ENCODE results near the gene EML6. TPM values are rescaled to one million over a fixed set of nuclear protein-coding genes. Genes with fewer than 3 reads are reported as not detected.

The EML6 gene
- total and polyA plus RNA-seq, 2 of the 8 experiments (the other 6 are each of a cell fraction or from before 2014, with no cell fraction given) = 1.2 to 1.6 TPM

DNA sequence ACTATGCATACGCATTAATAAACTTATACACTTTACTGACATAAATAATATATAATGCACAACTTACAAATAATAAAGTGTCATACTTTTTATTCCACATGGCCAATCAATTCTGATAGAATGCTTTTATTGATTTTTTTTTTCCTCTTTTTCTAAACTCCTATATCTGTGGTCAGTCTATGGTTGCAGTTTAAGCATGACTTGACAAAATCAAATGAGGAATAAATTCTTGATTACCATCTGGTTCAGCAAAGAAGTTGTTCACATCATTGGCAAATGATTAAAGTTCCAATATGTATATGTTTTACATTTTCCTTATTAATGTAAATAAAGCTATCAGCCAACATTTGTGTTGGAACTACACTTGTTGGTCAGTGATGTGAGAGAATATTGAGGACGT, 83.5 kb downstream of the EML6 start:
- Histone ChIP-seq H2BK15ac (ENCODE audit: low read length) (no peak overlapping the region), H2AK5ac (ENCODE audit: low read depth, low read length) (no peak overlapping the region), H2BK5ac (ENCODE audit: low read depth, low read length) (no peak overlapping the region), H3K9me3 (ENCODE audit: insufficient read depth in 2 of 2, low read depth in 1 of 2, low read length in 1 of 2) (no peaks in the 10 kb centered on the region), H3K4me1 (replicated peaks in 1 of 4; ENCODE audit: control insufficient read depth in 3 of 4, insufficient read depth in 4 of 4, low read length in 3 of 4) (0 out of 7 replicates have a peak, but pooled peaks cover 0 to 2% (median 0%) of the 10 kb centered on the region in 4 experiments), H3K36me3 (ENCODE audit: control insufficient read depth in 2 of 4, insufficient read depth in 4 of 4, low read length in 3 of 4) (no peaks in the 10 kb centered on the region), H3K4me3 (ENCODE audit: extremely low read depth in 1 of 4, insufficient read depth in 2 of 4, low read depth in 3 of 4, low read length in 4 of 4) (no peak overlapping the region), H3K23me2 (ENCODE audit: low read depth, low read length) (no peaks in the 10 kb centered on the region), H4K91ac (replicated peaks; ENCODE audit: insufficient read length, low read length) (no peak overlapping the region), H3K4ac (replicated peaks; ENCODE audit: insufficient read length, low read depth, low read length) (no peak overlapping the region), H3K27ac (ENCODE audit: low read depth, low read length) (no peak overlapping the region), H3K79me1 (ENCODE audit: low read depth, low read length) (no peaks in the 10 kb centered on the region), H4K5ac (ENCODE audit: insufficient read length, low read depth, low read length) (no peak overlapping the region), H4K8ac (ENCODE audit: extremely low read depth, insufficient read depth, low read length) (no peak overlapping the region), H2BK12ac (ENCODE audit: low read depth, low read length) (no peak overlapping the region), H4K20me1 (replicated peaks in 1 of 2; ENCODE audit: control insufficient read depth in 1 of 2, insufficient read depth in 2 of 2, low read length in 2 of 2) (no peaks in the 10 kb centered on the region), H3K79me2 (ENCODE audit: control insufficient read depth in 1 of 2, insufficient read depth in 2 of 2, low read length in 2 of 2) (no peaks in the 10 kb centered on the region; a peak in 1 of 4 replicates), H3K4me2 (ENCODE audit: insufficient read depth in 1 of 2, low read depth in 2 of 2, low read length in 2 of 2) (no peak overlapping the region), H2BK120ac (replicated peaks; ENCODE audit: low read depth, low read length) (no peak overlapping the region), H3K18ac (ENCODE audit: extremely low read depth, low read length) (no peak overlapping the region), H3K9ac (replicated peaks in 1 of 4; ENCODE audit: extremely low read depth in 1 of 4, low read depth in 3 of 4, low read length in 3 of 4) (no peak overlapping the region), H2BK20ac (ENCODE audit: low read length) (no peak overlapping the region), H3K23ac (ENCODE audit: insufficient read length) (no peak overlapping the region), H3K27me3 (replicated peaks in 1 of 4; ENCODE audit: control insufficient read depth in 3 of 4, extremely low read depth in 1 of 4, insufficient read depth in 3 of 4, low read length in 3 of 4) (no peaks in the 10 kb centered on the region), H2AFZ (ENCODE audit: low read length) (no peak overlapping the region), H3K56ac (replicated peaks; ENCODE audit: insufficient read length, low read depth, low read length) (no peak overlapping the region), H3K14ac (ENCODE audit: insufficient read length) (no peak overlapping the region)
- TF ChIP-seq KDM4A (IDR thresholded peaks at IDR 0.05; ENCODE audit: low read depth, low read length, severe bottlenecking) (no peak), GABPA (IDR thresholded peaks at IDR 0.05; ENCODE audit: borderline replicate concordance, insufficient read depth, low read length) (no peak)
- no peak for FAIRE-seq
- ChIA-PET CTCF (ENCODE audit: partially characterized antibody) (interaction anchor here (1.7 kb wide), 2 partner anchors 32 to 44 kb away, joined by 3 to 6 read pairs; no protein-coding TSS in a partner anchor), POLR2A (ENCODE audit: partially characterized antibody) (no interaction called here)
- no peak for DNase-seq (ENCODE audit: low read depth in 1 of 2, low spot score in 2 of 2)
- 95% methylated on average over 2 of the region's 2 CpGs; no CpG with 5 or more reads in 1 of the 2 experiments for WGBS, 2 experiments (ENCODE audit: extremely low coverage in 1 of 2, insufficient coverage in 1 of 2, insufficient read length in 1 of 2, insufficient replicate concordance in 2 of 2, low coverage in 1 of 2, low lambda C conversion rate in 2 of 2, missing lambda C conversion rate in 1 of 2)
